ENCODE measurements around the gene GRM8.

GRM8 gene

GRCh38 chr7:126398851-126399529 lies 853.8 kb downstream of the GRM8 start:
- DNase-seq = no peak
- no peak overlapping the region for H3K4me3 ChIP-seq (ENCODE audit: low read depth, low read length)
- TF ChIP-seq, protein P1, sequence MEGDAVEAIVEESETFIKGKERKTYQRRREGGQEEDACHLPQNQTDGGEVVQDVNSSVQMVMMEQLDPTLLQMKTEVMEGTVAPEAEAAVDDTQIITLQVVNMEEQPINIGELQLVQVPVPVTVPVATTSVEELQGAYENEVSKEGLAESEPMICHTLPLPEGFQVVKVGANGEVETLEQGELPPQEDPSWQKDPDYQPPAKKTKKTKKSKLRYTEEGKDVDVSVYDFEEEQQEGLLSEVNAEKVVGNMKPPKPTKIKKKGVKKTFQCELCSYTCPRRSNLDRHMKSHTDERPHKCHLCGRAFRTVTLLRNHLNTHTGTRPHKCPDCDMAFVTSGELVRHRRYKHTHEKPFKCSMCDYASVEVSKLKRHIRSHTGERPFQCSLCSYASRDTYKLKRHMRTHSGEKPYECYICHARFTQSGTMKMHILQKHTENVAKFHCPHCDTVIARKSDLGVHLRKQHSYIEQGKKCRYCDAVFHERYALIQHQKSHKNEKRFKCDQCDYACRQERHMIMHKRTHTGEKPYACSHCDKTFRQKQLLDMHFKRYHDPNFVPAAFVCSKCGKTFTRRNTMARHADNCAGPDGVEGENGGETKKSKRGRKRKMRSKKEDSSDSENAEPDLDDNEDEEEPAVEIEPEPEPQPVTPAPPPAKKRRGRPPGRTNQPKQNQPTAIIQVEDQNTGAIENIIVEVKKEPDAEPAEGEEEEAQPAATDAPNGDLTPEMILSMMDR (IDR thresholded peaks at IDR 0.05; ENCODE audit: low read depth, low read length) = no peak
- no peak overlapping the region for H3K27ac ChIP-seq
- no peaks in the 10 kb centered on the region for H3K9me3 ChIP-seq (ENCODE audit: severe bottlenecking)
- no peaks in the 10 kb centered on the region for H3K36me3 ChIP-seq
- no peaks in the 10 kb centered on the region for H3K27me3 ChIP-seq (ENCODE audit: insufficient read depth, low read depth, severe bottlenecking)

DNA sequence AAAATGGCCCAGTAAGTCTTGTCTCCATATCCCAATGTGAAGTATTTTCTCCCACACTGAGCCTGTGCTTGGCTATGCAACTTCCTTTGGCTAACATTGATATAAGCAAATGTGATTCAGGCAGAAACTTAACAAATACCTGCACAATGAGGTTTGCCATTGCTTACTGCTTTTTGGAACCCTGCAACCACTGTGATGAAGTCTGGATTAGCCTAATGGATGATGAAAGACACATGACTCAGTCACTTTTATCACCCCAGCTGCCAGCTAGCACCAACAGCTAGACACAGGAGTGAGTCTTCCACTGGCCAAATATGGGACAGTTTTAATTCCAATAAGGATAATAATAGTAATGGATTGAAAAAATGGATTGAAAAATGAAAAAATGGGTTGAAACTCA lies 854.5 kb downstream of the GRM8 start:
- Histone ChIP-seq H3K9me3 (ENCODE audit: severe bottlenecking) (no peaks in the 10 kb centered on the region), H3K36me3 (no peaks in the 10 kb centered on the region), H3K27me3 (ENCODE audit: insufficient read depth, low read depth, severe bottlenecking) (no peaks in the 10 kb centered on the region), H3K4me3 (ENCODE audit: low read depth, low read length) (no peak overlapping the region), H3K27ac (no peak overlapping the region)
- no peak for DNase-seq
- TF ChIP-seq, protein P1 (IDR thresholded peaks at IDR 0.05; ENCODE audit: low read depth, low read length) = no peak

- no peaks in the 10 kb centered on the region for H3K9me3 ChIP-seq (ENCODE audit: severe bottlenecking)
- no peaks in the 10 kb centered on the region for H3K27me3 ChIP-seq (ENCODE audit: insufficient read depth, low read depth, severe bottlenecking)
- H3K36me3 ChIP-seq = no peaks in the 10 kb centered on the region
- no peak for DNase-seq
- no peak overlapping the region for H3K4me3 ChIP-seq (ENCODE audit: low read depth, low read length)
- TF ChIP-seq, protein P1 (IDR thresholded peaks at IDR 0.05; ENCODE audit: low read depth, low read length) = no peak
- H3K27ac ChIP-seq = no peak overlapping the region
These were observed 858.3 kb downstream of the GRM8 start for GRCh38 chr7:126394406-126394805.
